Islet of Langerhans (tissue), 1 donor: Measurements from ENCODE around the gene IGFBP4.

Experiments
- FAIRE-seq: peaks from one replicate; lab custom pipeline; 2011; peaks lifted over from hg19 to GRCh38; lab: Jason Lieb, UNC

Gene IGFBP4

GRCh38 chr17:40491486-40491885 is 48.2 kb downstream of the IGFBP4 start:
- no peak for FAIRE-seq

GRCh38 chr17:40493697-40494096 is 50.4 kb downstream of the IGFBP4 start:
- FAIRE-seq: no peak

- FAIRE-seq: no peak
These were observed 51.9 kb downstream of the IGFBP4 start for GRCh38 chr17:40495140-40495539.

- FAIRE-seq: no peak
These were observed 52.9 kb downstream of the IGFBP4 start for GRCh38 chr17:40496170-40496569.

- no peak for FAIRE-seq
These were observed 53.6 kb downstream of the IGFBP4 start for GRCh38 chr17:40496634-40497420.

GRCh38 chr17:40497695-40498094 is 54.4 kb downstream of the IGFBP4 start:
- FAIRE-seq: no peak

GRCh38 chr17:40498281-40499084 is 55.2 kb downstream of the IGFBP4 start:
- no peak for FAIRE-seq

- no peak for FAIRE-seq
These were observed 56.4 kb downstream of the IGFBP4 start for GRCh38 chr17:40499551-40500189.

GRCh38 chr17:40500190-40500589 is 56.9 kb downstream of the IGFBP4 start:
- no peak for FAIRE-seq

GRCh38 chr17:40500709-40501108 is 57.5 kb downstream of the IGFBP4 start:
- FAIRE-seq: no peak

- no peak for FAIRE-seq
These were observed 58.3 kb downstream of the IGFBP4 start, which contains the start of gene TNS4 for GRCh38 chr17:40501499-40501911. Gene TNS4 (minus strand): TSS chr17:40501623. CDS start chr17:40496425, 5,198 bp downstream.

- FAIRE-seq: no peak
These were observed 59.5 kb downstream of the IGFBP4 start for GRCh38 chr17:40502716-40503115.

GRCh38 chr17:40503154-40503553 is 59.9 kb downstream of the IGFBP4 start:
- no peak for FAIRE-seq

- FAIRE-seq: no peak
These were observed 63.5 kb downstream of the IGFBP4 start for GRCh38 chr17:40506786-40507185.
